GOT3 (cell line): Measurements from ENCODE around the gene KRT33A.

Source experiments
- DNase-seq: peaks from one replicate; lab custom pipeline; 2025; ENCODE audit warnings: mixed read lengths; lab: John Stamatoyannopoulos, UW

The KRT33A gene

DNA sequence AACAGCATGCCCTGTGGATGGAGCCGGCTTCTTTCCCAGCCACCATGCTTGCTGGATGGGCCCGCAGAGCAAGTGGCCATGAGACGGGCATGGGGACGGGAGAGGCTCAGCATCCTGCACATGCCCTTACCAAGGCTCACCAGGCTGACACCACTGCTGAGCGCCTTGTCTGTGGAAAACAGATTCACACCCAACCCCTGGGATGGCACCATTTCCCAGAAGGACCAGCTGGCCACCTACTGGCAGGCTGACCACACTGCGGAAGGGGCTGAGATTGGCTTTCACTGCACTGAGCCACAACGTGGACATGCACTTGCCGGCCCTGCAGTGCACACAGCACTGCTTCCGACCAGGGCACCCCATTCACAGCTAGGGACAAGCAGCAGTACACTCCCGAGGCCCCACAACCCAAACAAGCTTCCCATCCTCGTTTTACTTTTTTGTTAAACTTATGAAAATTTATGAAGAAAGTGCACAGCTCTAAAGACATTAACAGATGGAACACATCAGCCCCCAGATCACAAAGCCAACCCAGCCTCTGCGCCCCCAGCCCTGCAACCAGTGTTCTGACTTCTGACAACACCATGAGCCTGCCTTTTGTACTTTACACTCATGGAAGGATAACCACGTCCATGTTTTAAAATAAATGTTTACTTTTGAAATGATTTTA, 21.2 kb downstream of the KRT33A start:
- DNase-seq = no peak

DNA sequence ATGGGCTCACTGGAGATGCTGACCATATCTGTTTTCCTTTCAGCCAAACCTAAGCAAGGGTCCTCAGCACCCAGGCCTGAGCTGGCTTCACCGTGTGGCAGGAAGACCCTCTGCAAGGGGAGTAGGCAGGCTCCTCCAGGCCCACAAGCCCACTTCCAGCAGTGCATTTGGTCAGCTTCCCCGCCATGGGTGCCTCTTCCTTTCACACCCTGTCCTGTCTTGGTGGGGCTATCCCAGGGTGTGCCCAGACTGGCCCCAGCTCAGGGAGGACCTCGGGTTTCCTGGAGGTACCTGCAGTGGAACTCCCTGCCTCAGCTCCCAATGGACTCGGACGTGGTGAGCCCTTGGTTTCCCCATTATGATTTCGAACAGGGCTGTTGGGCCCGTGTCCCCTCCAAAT, 22.4 kb downstream of the KRT33A start:
- DNase-seq = no peak

DNA sequence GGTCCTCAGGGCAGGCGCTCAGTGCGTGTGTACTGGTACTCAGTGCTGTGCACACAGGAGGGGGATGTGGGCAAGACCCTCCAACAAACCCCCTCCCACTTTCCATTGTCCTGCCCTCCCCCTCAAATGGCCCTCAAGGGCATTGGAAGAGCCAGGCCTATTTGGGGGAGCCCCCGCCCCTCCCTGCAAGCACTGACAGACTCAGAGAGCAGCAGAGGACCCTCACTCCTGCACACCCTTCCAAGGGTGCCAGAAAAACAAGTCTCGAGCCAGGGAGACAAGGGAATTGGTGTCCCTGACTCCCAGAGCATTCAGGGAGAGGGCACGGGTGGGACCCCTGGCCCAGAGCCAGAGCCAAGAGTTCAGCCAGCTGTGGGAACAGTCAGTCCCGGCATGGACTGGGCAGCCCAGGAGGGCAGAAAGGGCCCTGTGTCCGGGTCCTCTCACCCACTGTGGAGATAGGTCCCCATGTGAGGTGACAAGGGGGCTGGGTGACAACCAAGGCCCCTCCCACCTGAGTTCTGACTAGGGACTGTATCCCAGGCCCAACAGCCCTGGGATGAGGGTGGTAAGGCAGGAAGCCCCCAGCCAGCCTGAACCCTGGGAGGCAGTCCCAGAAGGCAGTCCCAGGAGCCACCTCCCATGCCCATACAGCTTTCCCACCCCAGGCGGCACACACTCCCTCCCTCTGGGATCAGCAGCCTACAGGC, 23.1 kb downstream of the KRT33A start:
- DNase-seq = no peak

DNA sequence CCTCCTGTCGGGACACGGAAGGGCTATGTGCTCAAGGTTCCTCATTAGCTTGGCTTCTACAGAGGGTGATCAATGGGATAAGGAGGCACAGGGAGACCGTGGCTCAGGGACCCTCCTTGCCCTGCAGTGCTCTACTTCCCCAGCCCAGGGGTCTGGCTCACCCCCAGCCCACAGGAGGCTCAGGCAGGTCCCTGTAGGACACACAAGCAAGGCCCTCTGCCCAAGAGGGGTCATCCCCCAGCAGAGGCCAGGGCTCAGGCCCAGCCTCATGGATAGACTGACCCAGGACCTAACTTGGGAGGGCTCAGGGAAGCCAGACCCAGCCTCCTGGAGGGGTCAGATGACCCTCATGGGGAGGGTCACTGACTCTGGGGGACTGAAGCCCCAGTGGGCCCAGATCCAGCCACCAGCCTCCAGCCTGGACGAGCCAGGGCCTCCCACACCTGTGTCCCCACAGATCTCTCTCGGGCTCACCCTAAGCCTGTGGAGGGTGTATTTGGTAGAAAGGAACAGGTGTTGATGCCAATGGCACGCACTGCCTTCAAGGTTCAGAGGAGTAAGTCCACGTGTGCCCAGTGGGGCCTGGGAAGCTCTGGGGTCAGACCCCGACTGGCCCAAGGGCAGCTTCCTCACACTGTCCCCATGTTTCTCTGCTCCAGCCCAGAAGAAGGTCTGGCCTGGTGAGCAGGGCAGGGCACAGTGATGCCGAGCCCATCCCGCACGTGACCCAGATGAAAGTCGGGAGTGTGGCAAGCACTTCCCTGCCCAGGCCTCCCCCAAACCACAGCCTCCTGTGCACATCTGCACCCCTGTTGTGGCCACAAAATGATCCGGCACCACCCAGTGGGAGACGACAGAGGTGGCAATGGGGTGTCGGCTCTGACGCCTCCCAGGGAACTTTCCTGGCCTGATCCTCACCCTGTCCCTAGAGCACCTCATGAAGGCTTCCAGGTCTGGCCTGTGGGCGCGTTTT, 24.2 kb downstream of the KRT33A start:
- no peak for DNase-seq

DNA sequence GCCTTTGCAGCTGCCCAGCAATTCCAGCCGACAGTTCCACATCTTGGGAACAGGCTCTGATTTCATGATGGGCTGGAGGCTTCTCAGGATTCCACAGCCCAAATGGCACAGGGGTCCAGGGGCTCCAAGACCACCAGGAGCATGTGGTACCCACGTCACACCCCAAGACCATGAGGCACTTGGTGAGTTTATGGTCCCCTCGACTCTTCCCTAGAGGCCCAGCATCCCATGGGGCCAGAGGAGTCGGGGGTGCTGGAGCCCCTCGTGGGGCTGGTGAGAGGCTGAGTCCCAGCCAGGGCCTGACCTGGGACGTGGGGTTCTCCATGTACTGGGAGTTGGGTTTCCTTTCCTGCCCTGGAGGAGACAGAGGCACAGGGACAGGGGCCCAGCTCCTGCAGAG, 25.0 kb downstream of the KRT33A start:
- no peak for DNase-seq

DNA sequence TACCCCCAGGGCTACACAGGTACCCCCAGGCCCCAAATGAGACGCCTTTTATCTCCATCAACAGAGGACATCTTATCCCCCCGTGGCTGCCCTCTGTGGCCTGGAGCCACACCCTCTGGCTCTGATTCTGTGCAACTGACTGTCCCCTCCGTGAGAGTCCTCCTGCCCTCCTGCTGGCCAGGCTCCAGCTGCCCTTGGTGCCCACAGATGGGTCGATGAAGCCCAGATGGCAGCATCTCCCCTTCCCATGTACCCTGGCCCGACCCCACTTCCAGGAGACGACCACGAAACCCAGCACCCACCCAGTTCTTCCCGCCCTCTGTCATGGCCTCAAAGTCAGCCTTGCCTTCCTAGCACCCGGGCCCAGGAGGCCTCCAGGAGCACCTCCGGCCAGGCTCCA, 25.5 kb downstream of the KRT33A start:
- no peak for DNase-seq

DNA sequence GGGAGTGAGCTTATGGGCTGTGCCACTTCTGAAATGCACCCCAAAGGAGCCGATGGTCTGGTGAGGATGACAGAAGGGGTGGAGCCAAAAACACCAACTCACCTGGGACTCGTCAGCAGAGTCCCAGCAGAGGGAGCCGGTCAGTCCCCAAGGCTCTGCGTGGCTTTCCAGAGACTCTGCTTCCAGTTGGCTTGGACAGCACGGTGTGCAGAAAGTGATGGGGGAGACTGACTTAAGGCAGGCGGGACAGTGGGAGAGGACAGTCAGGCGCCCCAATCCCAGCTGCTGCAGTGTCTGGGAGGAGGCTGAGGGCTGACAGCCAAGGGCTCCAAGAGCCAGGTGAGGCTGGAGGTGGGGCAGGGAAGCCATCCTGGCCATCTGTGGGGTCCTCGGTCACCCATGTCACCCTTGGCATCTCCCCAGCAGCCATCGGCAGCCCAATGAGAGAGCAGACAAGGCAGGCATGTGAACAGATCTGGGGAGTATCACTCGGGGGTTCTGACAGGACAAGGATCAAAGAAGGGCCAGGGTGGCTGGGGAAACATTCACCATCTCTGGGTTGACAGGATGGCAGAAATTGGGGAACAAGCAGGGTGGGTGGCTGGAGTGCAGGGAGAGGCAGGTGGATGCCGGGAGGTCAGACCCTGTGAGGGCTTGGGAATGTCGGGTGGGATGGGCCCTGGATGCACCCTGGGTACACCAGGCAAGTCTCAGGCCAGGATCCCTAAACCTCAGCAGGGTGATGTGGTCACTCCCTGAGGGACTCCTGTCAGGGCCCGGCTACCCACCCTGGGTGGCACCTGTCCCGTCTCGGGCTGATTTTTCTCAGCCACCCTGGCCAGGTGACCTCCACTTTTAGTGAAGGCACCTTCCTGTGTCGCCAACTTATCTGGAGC, 26.2 kb downstream of the KRT33A start:
- DNase-seq = no peak

DNA sequence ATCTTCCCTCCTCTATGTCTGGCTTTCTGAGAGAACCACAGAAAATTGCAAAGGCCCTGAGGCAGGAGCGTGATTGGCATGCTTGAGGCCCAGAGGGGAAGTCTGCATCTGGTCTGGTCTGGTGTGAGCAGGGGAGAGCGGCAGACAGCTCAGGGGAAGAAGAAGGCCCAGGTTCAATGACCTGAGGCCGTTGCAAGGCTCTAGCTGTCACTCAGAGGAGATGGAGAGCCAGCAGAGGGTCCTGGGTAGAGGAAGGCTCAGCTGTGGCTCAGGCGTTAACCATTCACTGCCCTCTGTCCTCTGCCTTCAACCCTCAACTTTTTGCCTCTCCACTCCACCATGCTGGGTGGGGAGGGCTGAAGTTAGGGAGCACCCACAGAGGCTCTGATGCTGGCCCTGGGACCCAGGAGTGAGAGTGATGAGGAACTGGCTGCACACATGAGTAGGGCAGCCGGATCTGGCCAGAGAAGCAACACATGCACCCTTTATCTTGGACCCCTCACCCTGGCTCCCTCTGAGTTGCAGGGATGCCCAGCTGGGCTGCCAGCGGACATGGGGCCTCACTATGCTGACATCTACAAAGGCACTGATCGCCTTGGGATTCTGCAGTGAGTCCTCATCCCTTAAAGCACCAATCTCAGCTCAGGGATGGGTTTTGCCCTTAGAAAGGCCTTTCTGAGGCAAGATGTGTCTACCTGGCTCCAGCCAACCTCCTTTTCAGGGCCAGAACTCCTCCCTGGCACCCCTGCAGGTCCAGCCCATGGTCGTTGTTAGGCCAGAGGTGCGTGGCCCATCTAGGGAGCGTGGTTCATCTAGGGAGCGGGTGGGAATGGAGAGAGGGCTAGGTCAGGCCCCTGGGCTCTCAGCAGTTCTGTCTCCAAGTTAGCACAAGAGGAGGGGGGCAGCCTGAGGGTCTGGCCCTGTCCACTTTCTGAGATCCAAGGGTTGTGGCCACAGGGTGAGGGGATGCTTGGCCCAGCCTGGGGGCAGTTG, 27.4 kb downstream of the KRT33A start:
- no peak for DNase-seq

DNA sequence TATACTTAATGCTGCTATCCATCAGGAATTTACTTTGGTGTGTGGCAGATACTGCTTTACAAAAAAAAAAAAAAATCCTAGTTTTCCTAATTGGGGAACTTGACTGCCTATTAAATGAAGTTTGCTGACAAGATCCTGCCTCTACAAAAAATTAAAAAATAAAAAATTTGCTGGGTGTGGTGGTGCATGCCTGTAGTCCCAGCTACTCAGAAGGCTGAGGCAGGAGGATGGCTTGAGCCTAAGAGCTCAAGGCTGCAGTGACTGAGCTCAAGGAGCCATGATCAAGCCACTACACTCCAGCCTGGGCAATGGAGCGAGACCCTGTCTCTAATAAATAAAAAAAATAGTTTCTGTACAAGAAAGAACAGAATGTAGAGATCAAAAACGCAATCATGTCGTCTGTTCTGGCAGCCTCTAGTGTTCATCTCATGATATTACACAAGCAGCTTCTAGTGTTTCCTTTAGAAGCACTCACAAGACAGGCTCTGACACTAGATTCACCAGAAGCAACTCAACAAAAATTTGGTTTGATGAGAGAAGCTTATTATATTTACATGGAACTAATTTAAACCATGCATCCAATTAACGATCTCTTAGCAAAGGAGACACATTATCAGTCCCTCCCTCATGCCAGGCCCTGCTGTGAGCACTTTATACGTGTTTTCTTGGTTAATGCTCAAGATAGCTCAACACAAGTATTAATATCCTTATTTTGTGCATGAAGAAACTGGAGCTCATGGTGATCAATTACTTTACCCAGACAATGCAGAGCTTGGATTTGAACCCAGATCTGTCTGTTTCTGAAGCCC, 28.3 kb downstream of the KRT33A start:
- DNase-seq = no peak

DNA sequence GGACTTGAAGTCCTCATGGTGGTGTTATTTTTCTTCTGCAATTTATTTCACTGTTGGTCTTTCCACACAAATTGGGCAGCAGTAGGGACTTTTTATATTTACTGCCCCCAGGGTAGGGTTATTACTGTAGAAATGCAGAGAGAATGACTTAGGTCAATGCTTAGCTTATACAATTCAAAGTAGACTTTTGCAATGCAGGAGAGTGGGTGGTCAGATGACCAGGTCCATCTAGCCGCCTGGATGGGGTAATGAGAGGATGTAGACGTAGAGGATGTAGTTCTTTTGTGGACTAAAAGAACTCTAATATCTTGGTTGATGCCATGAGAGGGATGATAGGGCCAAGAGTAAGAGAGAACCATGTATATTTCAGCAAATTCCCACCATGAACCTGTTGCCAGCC, 32.4 kb downstream of the KRT33A start:
- DNase-seq = no peak

DNA sequence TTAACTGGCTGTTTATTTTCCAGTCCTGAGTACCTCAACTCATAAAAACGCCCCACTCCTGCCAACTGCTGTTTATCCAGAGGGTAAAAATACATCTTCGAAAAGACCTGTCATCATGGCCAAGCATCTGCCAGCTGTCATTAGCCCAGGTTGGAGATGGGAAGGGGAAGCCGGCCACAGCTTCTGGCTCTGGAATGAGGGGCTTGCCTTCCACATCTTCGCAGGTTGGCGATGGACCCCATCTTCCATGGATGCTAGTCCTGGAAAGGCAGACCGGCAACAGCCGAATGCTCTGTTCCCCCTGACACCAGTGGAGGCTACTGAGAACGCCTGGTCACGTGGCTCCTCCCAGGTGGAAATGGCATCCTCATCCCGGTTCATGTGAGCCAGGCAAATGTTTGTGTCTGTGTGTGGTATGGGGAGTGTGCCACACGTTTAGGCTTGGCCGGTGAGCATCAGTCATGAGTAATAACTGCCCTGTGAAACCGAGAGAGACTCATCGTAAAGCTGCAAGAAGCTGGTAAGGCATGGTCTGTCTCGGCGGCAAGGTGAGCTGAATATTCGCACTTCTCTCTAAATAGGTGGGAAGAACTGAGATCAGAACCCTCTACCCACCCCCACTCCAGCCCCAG, 34.7 kb downstream of the KRT33A start:
- no peak for DNase-seq

DNA sequence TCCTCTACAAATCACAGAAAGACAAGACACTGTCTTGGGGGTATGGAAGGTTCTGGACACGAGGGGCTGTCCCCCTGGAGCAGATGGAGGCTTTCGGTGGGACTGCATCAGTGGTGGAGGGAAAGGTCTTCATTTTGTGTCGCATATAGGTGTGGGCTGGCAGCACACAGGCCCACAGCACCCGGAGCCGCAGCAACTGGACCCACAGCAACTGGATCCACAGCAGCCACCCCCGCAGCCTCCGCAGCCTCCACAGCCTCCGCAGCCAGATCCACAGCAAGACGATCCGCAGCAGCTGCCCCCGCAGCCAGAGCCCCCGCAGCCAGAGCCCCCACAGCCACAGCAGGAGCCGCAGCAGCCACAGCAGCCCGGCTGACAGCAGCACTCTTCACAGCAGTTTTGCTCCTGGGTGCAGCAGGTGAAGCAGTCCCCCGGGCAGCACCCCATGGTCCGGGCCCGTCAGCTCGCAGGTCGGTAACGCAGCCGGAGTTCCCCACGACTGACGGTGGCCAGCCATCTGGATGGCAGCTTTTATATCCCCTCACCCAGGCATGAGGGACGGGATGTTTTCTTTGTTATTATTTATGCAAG, 35.3 kb downstream of the KRT33A start, which contains the start of gene KRTAP17-1:
Gene KRTAP17-1 (minus strand): TSS at position 507 of the 591 bp plus-strand sequence. CDS start 60 bp downstream, at position 447.
- DNase-seq = no peak

DNA sequence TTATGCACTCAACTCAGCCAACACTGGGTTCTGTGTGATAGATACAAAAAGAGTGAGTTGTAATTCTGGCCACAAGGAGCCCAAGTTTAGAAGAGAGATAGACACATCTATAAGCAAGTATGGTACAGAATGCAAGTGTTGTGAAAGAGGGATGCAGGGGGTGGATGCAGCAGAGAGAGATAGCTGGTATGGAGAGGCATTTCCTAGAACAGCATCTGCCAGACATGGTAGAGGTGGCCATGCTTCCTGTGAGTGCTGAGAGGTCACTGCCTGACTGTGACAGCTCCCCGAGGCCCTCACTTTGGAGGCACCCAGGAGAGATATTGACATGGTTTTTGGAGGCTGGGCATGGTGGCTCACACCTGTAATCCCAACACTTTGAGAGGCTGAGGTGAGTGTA, 39.5 kb downstream of the KRT33A start:
- DNase-seq = no peak

DNA sequence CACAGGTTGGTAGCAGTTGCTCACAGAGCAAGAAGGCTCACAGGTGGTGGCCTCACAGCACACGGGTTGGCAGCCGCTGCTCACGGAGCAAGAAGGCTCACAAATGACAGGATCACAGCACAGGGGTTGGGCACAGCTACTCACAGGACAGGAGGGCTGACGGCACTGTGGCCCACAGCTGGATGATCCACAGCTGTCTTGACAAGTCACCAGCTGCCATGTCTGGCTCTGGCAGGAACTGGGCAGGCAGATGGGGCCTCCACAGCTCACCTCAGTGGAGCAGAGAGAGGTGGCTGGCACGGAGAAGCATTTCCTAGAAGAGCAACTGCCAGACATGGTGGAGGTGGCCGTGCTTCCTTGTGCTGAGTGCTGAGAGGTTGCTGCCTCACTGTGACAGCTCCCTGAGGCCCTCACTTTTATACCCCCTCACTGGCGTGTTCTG, 41.7 kb downstream of the KRT33A start, which contains the start of gene KRTAP16-1:
Gene KRTAP16-1 (minus strand): TSS at position 392 of the 442 bp plus-strand sequence. CDS start 56 bp downstream, at position 336.
- DNase-seq = no peak

DNA sequence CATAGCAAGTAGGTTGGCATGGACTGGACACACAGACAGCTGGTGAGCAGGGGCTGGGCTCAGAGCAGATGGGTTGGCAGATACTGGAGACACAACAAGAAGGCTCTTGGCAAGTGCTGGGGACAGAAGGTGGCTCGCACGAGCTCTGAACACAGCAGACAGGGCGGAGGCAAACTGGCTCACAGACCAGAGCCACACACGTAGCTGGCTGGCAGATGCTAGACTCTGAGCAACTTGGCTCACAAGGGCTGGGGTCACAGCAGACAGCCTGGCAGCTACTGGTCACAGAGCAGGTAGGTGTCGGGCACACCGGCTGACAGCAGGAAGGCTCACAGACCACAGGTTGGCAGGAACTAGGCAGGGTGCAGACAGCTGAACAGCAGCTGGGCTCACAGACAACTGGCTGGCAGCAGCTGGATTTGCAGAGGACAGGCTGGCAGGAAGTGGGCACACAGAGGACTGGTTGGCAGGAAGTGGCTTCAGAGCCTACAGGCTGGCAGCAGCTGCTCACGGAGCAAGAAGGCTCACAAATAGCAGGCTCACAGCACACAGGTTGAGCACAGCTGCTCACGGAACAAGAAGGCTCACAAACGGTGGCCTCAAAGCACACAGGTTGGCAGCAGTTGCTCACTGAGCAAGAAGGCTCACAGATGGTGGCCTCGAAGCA, 42.2 kb downstream of the KRT33A start:
- DNase-seq = no peak

DNA sequence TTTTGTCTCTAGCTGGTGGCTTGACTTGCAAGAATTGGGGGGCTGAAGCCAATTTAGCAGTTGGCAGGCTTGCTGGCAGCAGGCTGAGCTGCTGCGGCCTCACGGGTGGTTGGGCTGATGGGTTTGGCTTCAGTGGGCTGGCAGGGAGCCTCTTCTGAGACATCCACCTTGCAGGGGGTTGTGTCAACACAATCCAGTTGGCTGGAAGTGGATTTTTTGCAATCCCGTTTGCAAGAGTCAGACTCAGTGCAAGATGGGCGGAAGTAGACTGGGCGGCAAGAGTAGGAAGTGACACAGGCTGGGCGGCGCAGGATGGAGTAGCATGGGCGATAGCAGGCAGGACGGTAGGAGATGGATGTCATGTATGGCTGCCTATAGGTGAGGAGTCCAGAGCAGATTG, 43.0 kb downstream of the KRT33A start:
- DNase-seq = no peak

DNA sequence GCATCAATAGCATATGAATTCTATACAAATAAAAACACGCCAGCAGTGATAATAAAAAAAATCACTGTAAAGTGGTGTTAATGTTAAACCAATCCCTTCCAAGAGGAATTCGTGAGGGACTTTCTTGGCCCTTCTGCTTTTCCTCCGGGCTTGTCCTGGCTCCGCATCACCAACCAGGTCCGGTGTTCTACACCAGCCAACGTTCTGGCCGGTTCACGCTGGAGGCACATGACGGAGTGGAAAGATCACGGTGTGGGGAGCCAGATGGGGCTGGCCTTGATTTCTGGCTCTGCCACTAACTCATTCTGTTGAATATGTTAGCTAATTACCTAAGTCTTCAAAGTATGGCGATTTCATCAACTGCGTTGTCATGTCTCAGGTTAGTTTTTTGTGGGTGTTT, 46.5 kb downstream of the KRT33A start:
- DNase-seq = no peak

DNA sequence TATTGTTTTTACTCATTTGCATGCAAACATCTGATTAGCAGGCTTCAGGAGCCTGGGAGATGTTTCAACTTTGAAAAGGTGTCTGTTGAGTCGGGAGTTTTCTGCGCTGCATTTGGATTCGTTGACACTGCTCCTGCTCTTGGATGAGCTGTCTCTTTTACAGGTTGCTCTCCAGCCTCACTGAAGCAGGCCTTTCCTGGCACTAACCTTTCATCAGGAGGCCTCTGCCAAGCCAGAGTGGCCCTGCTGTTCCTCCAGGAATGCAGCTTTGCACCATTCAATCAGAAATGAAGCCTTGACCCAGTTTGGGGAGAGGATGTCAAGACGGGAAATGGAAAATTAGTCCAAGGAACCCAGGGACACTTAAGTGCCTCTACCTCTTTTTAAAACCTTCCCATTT, 47.6 kb downstream of the KRT33A start:
- no peak for DNase-seq
